Vagina (tissue), 2 donors: ENCODE measurements around the gene FAM135A.

Source experiments
- CTCF ChIP-seq, 3 experiments: fragments of 450-650 bp in 2 of 3; fragments of 200-600 bp in 1 of 3; sonication (generic) in 1 of 3; IDR thresholded peaks; one replicate each; pipeline ENCODE4 v1.5.1; 2017 to 2019; ENCODE audit warnings: antibody characterized with exemption in 3 of 3, mild to moderate bottlenecking in 2 of 3, moderate library complexity in 2 of 3
- POLR2A ChIP-seq, 2 donors: fragments of 450-650 bp; IDR thresholded peaks; one replicate each; pipeline ENCODE4 v1.6.1; 2017; ENCODE audit warnings: antibody characterized with exemption in 2 of 2, mild to moderate bottlenecking in 2 of 2, moderate library complexity in 2 of 2

GRCh38 chr6:70574643-70575042, 161.3 kb downstream of the FAM135A start:
- TF ChIP-seq CTCF (IDR thresholded peaks at IDR 0.05) (no peak), POLR2A (IDR thresholded peaks at IDR 0.05) (no peak)
